ENCODE measurements around the gene FAM47E.

DNA sequence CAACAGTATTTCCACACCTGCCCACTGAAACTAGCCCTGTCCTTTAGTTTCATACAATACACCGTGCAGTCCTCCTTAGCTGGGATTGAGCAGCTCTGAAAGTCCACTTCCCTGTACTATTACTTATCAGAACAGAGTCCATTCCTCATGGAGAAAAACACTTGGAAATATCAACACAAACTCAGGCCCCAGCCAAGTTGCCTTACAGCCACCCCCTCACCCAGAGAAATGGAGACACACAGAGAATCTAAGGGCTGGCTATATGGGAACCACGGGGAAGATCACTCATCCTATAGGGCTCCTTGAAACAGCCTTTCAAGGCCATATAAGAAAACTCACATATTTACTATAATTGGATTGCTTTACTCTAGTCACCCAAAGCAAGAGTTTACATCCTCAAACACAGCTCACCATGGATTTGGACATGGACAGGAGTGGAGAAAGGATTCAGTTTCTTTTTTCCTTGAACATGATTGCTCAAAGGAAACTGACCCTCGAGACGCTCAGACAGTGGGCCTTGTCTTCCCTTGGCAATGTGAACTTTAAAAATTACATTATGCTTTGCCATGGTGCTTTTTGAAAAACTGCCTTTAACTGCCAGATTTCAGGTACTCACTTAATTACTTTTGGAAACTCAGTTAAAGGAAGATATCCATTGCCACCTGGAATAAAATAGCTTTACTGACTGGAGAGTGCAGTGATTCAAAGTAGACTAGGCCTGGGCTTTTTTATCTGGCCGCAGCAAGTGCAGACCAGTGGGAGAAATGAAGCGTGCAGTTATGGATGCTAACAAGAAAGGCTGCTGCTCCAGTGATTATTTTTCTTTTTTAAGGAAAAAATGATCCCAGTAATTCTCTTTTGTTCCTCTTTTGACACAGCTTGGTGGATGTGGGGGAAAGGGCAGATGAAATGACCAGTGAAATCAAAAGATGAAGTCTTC, 39.5 kb upstream of the FAM47E start:
- TF ChIP-seq, protein P1, sequence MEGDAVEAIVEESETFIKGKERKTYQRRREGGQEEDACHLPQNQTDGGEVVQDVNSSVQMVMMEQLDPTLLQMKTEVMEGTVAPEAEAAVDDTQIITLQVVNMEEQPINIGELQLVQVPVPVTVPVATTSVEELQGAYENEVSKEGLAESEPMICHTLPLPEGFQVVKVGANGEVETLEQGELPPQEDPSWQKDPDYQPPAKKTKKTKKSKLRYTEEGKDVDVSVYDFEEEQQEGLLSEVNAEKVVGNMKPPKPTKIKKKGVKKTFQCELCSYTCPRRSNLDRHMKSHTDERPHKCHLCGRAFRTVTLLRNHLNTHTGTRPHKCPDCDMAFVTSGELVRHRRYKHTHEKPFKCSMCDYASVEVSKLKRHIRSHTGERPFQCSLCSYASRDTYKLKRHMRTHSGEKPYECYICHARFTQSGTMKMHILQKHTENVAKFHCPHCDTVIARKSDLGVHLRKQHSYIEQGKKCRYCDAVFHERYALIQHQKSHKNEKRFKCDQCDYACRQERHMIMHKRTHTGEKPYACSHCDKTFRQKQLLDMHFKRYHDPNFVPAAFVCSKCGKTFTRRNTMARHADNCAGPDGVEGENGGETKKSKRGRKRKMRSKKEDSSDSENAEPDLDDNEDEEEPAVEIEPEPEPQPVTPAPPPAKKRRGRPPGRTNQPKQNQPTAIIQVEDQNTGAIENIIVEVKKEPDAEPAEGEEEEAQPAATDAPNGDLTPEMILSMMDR (IDR thresholded peaks at IDR 0.05; ENCODE audit: poor library complexity) = no peak
- TF ChIP-seq EZH2 (IDR thresholded peaks at IDR 0.05; ENCODE audit: borderline replicate concordance) = no peak
- TF ChIP-seq EZH2phosphoT487 (IDR thresholded peaks at IDR 0.05; ENCODE audit: low read depth, severe bottlenecking, unreplicated experiment) = no peak

Data from hepatocyte (in vitro differentiated cells).